H1 (cell line): Measurements from ENCODE around the gene KCNK7. TPM values are rescaled to one million over a fixed set of nuclear protein-coding genes. Genes with fewer than 3 reads are reported as not detected.
A peak's percentile ranks its signal among the peaks of the same experiment; 100 is the strongest.

Experiments
- CTCF ChIA-PET: fragments of 300-600 bp; sonication (Branson Sonifier 250); formaldehyde crosslinking; loops from one replicate; lab custom pipeline; 2021; ENCODE audit not compliant: partially characterized antibody; lab: Charles Lee
- POLR2A ChIA-PET: fragments of 300-600 bp; sonication (Branson Sonifier 250); formaldehyde crosslinking; loops from one replicate; lab custom pipeline; 2021; ENCODE audit warnings: inconsistent platforms; ENCODE audit not compliant: partially characterized antibody; lab: Charles Lee
- DNase-seq, 2 experiments: peaks; one replicate each; pipeline versions ENCODE4 v3.0.0 to v3.0.0-alpha.2; 2010 to 2022; ENCODE audit warnings: low spot score in 2 of 2, low read depth in 1 of 2, mixed read lengths in 1 of 2
- FAIRE-seq: peaks from 2 replicates; lab custom pipeline; 2011; peaks lifted over from hg19 to GRCh38; lab: Jason Lieb, UNC
- H2AFZ ChIP-seq: 2 replicates; pipeline ENCODE4 v1.8.1; 2012; ENCODE audit warnings: low read length, inconsistent platforms
- H2AK5ac ChIP-seq: 2 replicates; pipeline ENCODE4 v1.6.1; 2013; ENCODE audit warnings: low read depth, low read length
- H2BK120ac ChIP-seq: replicated peaks from 2 replicates; pipeline ENCODE3; 2013; ENCODE audit warnings: low read depth, low read length, inconsistent platforms
- H2BK12ac ChIP-seq: 2 replicates; pipeline ENCODE4 v1.6.1; 2013; ENCODE audit warnings: low read depth, low read length
- H2BK15ac ChIP-seq: 2 replicates; pipeline ENCODE4 v1.6.1; 2013; ENCODE audit warnings: low read length
- H2BK20ac ChIP-seq: 2 replicates; pipeline ENCODE4 v1.6.1; 2013; ENCODE audit warnings: low read length
- H2BK5ac ChIP-seq: 2 replicates; pipeline ENCODE4 v1.6.1; 2013; ENCODE audit warnings: low read depth, low read length
- H3K14ac ChIP-seq: 2 replicates; pipeline ENCODE4 v1.6.1; 2013; ENCODE audit warnings: inconsistent platforms; ENCODE audit not compliant: insufficient read length
- H3K18ac ChIP-seq: 2 replicates; pipeline ENCODE4 v1.6.1; 2013; ENCODE audit warnings: low read length; ENCODE audit errors: extremely low read depth
- H3K23ac ChIP-seq: 2 replicates; pipeline ENCODE4 v1.6.1; 2013; ENCODE audit warnings: inconsistent platforms; ENCODE audit not compliant: insufficient read length
- H3K23me2 ChIP-seq: 2 replicates; pipeline ENCODE4 v1.6.1; 2013; ENCODE audit warnings: low read depth, low read length
- H3K27ac ChIP-seq: 2 replicates; pipeline ENCODE4 v1.6.1; 2011; ENCODE audit warnings: low read depth, low read length, inconsistent platforms
- H3K27me3 ChIP-seq, 4 experiments: replicated peaks in 1 of 4; 1 replicate in 1 of 4; 2 replicates in 3 of 4; pipeline versions ENCODE4 v1.6.1 to v1.8.1; 2011 to 2013; ENCODE audit warnings: low read length in 3 of 4, mild to moderate bottlenecking in 3 of 4, inconsistent platforms in 2 of 4, mixed read lengths in 2 of 4, moderate library complexity in 1 of 4; ENCODE audit not compliant: control insufficient read depth in 3 of 4, insufficient read depth in 3 of 4; ENCODE audit errors: extremely low read depth in 1 of 4
- H3K36me3 ChIP-seq, 4 experiments: 2 replicates each; pipeline versions ENCODE4 v1.6.1 to v1.8.1; 2011 to 2013; ENCODE audit warnings: mild to moderate bottlenecking in 4 of 4, low read length in 3 of 4, moderate library complexity in 2 of 4, control low read depth in 1 of 4, inconsistent platforms in 1 of 4; ENCODE audit not compliant: insufficient read depth in 4 of 4, control insufficient read depth in 2 of 4
- H3K4ac ChIP-seq: replicated peaks from 2 replicates; pipeline ENCODE3; 2013; ENCODE audit warnings: low read length, low read depth, mixed read lengths, inconsistent platforms; ENCODE audit not compliant: insufficient read length
- H3K4me1 ChIP-seq, 4 experiments: replicated peaks in 1 of 4; 1 replicate in 1 of 4; 2 replicates in 3 of 4; pipeline versions ENCODE4 v1.6.1 to v1.8.1; 2011 to 2013; ENCODE audit warnings: low read length in 3 of 4, inconsistent platforms in 2 of 4, mixed read lengths in 1 of 4; ENCODE audit not compliant: insufficient read depth in 4 of 4, control insufficient read depth in 3 of 4
- H3K4me2 ChIP-seq, 2 experiments: 2 replicates each; pipeline versions ENCODE4 v1.6.1 to v1.8.1; 2011 to 2013; ENCODE audit warnings: low read depth in 2 of 2, low read length in 2 of 2, control low read depth in 1 of 2, inconsistent platforms in 1 of 2, mild to moderate bottlenecking in 1 of 2; ENCODE audit not compliant: insufficient read depth in 1 of 2
- H3K4me3 ChIP-seq, 4 experiments: fragments of 200-600, 300-600 bp in 1 of 4; sonication (generic), shearing (Covaris generic), sonication (Bioruptor Twin) in 1 of 4; 2 replicates each; pipeline versions ENCODE4 v1.5.1 to v1.8.1; 2011 to 2016; ENCODE audit warnings: low read length in 4 of 4, low read depth in 3 of 4, control low read depth in 2 of 4, inconsistent platforms in 2 of 4, mild to moderate bottlenecking in 2 of 4, mixed read lengths in 1 of 4, moderate library complexity in 1 of 4; ENCODE audit not compliant: insufficient read depth in 2 of 4; ENCODE audit errors: extremely low read depth in 1 of 4
- H3K56ac ChIP-seq: replicated peaks from 2 replicates; pipeline ENCODE3; 2013; ENCODE audit warnings: low read depth, mild to moderate bottlenecking, mixed read lengths, low read length, inconsistent platforms; ENCODE audit not compliant: insufficient read length
- H3K79me1 ChIP-seq: 2 replicates; pipeline ENCODE4 v1.6.1; 2013; ENCODE audit warnings: low read depth, low read length, control low read depth
- H3K79me2 ChIP-seq, 2 experiments: 2 replicates each; pipeline versions ENCODE4 v1.6.1 to v1.8.1; 2012 to 2013; ENCODE audit warnings: low read length in 2 of 2, mild to moderate bottlenecking in 2 of 2, inconsistent platforms in 1 of 2; ENCODE audit not compliant: insufficient read depth in 2 of 2, control insufficient read depth in 1 of 2
- H3K9ac ChIP-seq, 4 experiments: replicated peaks in 1 of 4; 1 replicate in 1 of 4; 2 replicates in 3 of 4; pipeline versions ENCODE4 v1.6.1 to v1.8.1; 2011 to 2013; ENCODE audit warnings: low read depth in 3 of 4, low read length in 3 of 4, control low read depth in 2 of 4, mild to moderate bottlenecking in 2 of 4, moderate library complexity in 2 of 4, inconsistent platforms in 1 of 4; ENCODE audit errors: extremely low read depth in 1 of 4
- H3K9me3 ChIP-seq, 2 experiments: 2 replicates each; pipeline versions ENCODE4 v1.6.1 to v1.8.1; 2012 to 2013; ENCODE audit warnings: mild to moderate bottlenecking in 2 of 2, moderate library complexity in 2 of 2, control low read depth in 1 of 2, inconsistent platforms in 1 of 2, low read depth in 1 of 2, low read length in 1 of 2, mixed read lengths in 1 of 2; ENCODE audit not compliant: insufficient read depth in 2 of 2
- H4K20me1 ChIP-seq, 2 experiments: replicated peaks in 1 of 2; 2 replicates each; pipeline versions ENCODE3 to v1.8.1; 2011 to 2013; ENCODE audit warnings: inconsistent platforms in 2 of 2, low read length in 2 of 2, mild to moderate bottlenecking in 1 of 2; ENCODE audit not compliant: insufficient read depth in 2 of 2, control insufficient read depth in 1 of 2
- H4K5ac ChIP-seq: 2 replicates; pipeline ENCODE4 v1.6.1; 2013; ENCODE audit warnings: low read length, low read depth, mixed read lengths, inconsistent platforms; ENCODE audit not compliant: insufficient read length
- H4K8ac ChIP-seq: 2 replicates; pipeline ENCODE4 v1.8.0; 2013; ENCODE audit warnings: mild to moderate bottlenecking, moderate library complexity, low read length, inconsistent platforms; ENCODE audit not compliant: insufficient read depth; ENCODE audit errors: extremely low read depth
- H4K91ac ChIP-seq: replicated peaks from 2 replicates; pipeline ENCODE3; 2013; ENCODE audit warnings: low read length, mixed read lengths, inconsistent platforms; ENCODE audit not compliant: insufficient read length
- ATF3 ChIP-seq: IDR thresholded peaks from 2 replicates; pipeline ENCODE4 v1.6.1; 2011; ENCODE audit warnings: low read depth, mild to moderate bottlenecking, low read length; ENCODE audit not compliant: insufficient read depth
- GTF2F1 ChIP-seq: IDR thresholded peaks from 2 replicates; pipeline ENCODE4 v1.6.1; 2012; ENCODE audit warnings: low read depth, low read length, improper control_type of control experiment, borderline replicate concordance
- POLR2AphosphoS5 ChIP-seq: IDR thresholded peaks from 2 replicates; pipeline ENCODE4 v1.6.1; 2011; ENCODE audit warnings: low read depth, low read length
- SIX5 ChIP-seq: IDR thresholded peaks from 2 replicates; pipeline ENCODE4 v1.6.1; 2011; ENCODE audit warnings: mild to moderate bottlenecking, low read depth, low read length
- WGBS, 2 experiments: shearing (Covaris generic) in 1 of 2; methylation state at CpG; one replicate each; pipeline versions ENCODE4 v1.1.6 to v1.1.7; 2013 to 2015; ENCODE audit warnings: low lambda C conversion rate in 2 of 2, mixed read lengths in 2 of 2, inconsistent platforms in 1 of 2, low coverage in 1 of 2, missing lambda C conversion rate in 1 of 2; ENCODE audit not compliant: insufficient replicate concordance in 2 of 2, insufficient coverage in 1 of 2, insufficient read length in 1 of 2; ENCODE audit errors: extremely low coverage in 1 of 2, missing lambda C conversion rate in 1 of 2; 5-methylcytosine and 5-hydroxymethylcytosine counted together
- polyA plus RNA-seq, 7 experiments: library from polyadenylated mRNA; depleted of rRNA in 3 of 7; stranded (reverse) in 5 of 7; unstranded in 2 of 7; fragments of >200 nt in 5 of 7; fragments of 200-250 nt in 2 of 7; gene quantifications; 1 replicate in 5 of 7; 2 replicates in 1 of 7; 4 replicates in 1 of 7; pipeline versions ENCODE4 v1.2.1 to v1.2.3, GENCODE V29; 2011 to 2013; ENCODE audit warnings: missing spikeins in 2 of 7, mixed read lengths in 2 of 7
- total RNA-seq: library from RNA; stranded (reverse); fragmentation: NEBNext Ultra II Directional; extraction: Animal tissue kit (Norgen Biotek cat#: 25700); gene quantifications from 2 replicates; pipeline ENCODE4 v1.2.1, GENCODE V29; 2021

Gene KCNK7
- total and polyA plus RNA-seq, 2 of the 8 experiments (the other 6 are each of a cell fraction or from before 2014, with no cell fraction given): 0.74 to 1.0 TPM

- Histone ChIP-seq H4K8ac (0 out of 2 replicates have a peak overlapping the region, but pooled peaks have one; percentile 9), H3K4me3 (no peak overlapping the region), H4K5ac (no peak overlapping the region), H4K91ac (no peak overlapping the region), H3K23ac (no peak overlapping the region), H2AFZ (no peak overlapping the region), H4K20me1 (peaks cover 5 to 23% of the 10 kb centered on the region in 2 experiments), H3K4me1 (peaks cover 0 to 30% (median 13%) of the 10 kb centered on the region in 4 experiments; a peak in 6 of 7 replicates), H3K4ac (no peak overlapping the region), H2BK15ac (no peak overlapping the region), H3K27me3 (no peaks in the 10 kb centered on the region; a peak in 1 of 7 replicates), H3K27ac (no peak overlapping the region), H3K4me2 (no peak overlapping the region), H3K18ac (no peak overlapping the region), H3K14ac (no peak overlapping the region), H3K79me2 (peaks cover 5 to 11% of the 10 kb centered on the region in 2 experiments; a peak in 2 of 4 replicates), H3K56ac (no peak overlapping the region), H3K9ac (no peak overlapping the region), H3K23me2 (peaks cover 15% of the 10 kb centered on the region), H2BK20ac (no peak overlapping the region), H2BK12ac (no peak overlapping the region), H3K9me3 (no peaks in the 10 kb centered on the region), H3K79me1 (peaks cover 23% of the 10 kb centered on the region), H3K36me3 (peaks cover 2 to 14% (median 5%) of the 10 kb centered on the region in 4 experiments; a peak in 4 of 8 replicates), H2AK5ac (no peak overlapping the region), H2BK120ac (no peak overlapping the region), H2BK5ac (no peak overlapping the region)
- FAIRE-seq (no peak), DNase-seq (no peak)
- WGBS, 2 experiments: 85% methylated on average over 4 of the region's 5 CpGs; no CpG with 5 or more reads in 1 of the 2 experiments
- CTCF ChIA-PET: interaction anchor here (0.9 to 14.8 kb wide), 5 partner anchors 13 to 170 kb away, joined by 3 to 227 read pairs (median 3); partner anchors contain the start of genes KCNK7 and SIPA1
- TF ChIP-seq GTF2F1 (no peak), POLR2AphosphoS5 (no peak), ATF3 (no peak), SIX5 (no peak)
- POLR2A ChIA-PET: interaction anchor here (0.7 to 2.1 kb wide), 7 partner anchors 9 to 69 kb away, joined by 3 to 6 read pairs (median 4); partner anchors contain the start of gene KCNK7
Measured at GRCh38 chr11:65609665-65610064, 14.1 kb upstream of the KCNK7 start.
